CD4-positive, alpha-beta memory T cell (primary cell): Measurements from ENCODE around the gene OR12D1. TPM values are rescaled to one million over a fixed set of nuclear protein-coding genes. Genes with fewer than 3 reads are reported as not detected.
"Not testable (repeated sequence)": the region's sequence is repeated elsewhere in the genome, so short reads cannot be mapped to it uniquely, and the experiment has no call there.

Source experiments
- CTCF ChIA-PET: fragments of 350-600 bp; sonication (Branson Sonifier 250); formaldehyde crosslinking; loops from one replicate; lab custom pipeline; 2021; ENCODE audit warnings: inconsistent platforms; ENCODE audit not compliant: partially characterized antibody; lab: Charles Lee
- POLR2A ChIA-PET: fragments of 350-600 bp; sonication (Branson Sonifier 250); formaldehyde crosslinking; loops from one replicate; lab custom pipeline; 2021; ENCODE audit not compliant: partially characterized antibody; lab: Charles Lee
- DNase-seq, 5 donors: peaks; one replicate each; pipeline versions ENCODE4 v3.0.0 to v3.0.0-alpha.2; 2020 to 2022; ENCODE audit warnings: mixed read lengths in 1 of 5
- H3K27ac ChIP-seq: one replicate; pipeline ENCODE4 v1.7.0; 2013; ENCODE audit warnings: low read depth, low read length
- H3K27me3 ChIP-seq: 2 replicates; pipeline ENCODE4 v1.7.0; 2013; ENCODE audit warnings: mild to moderate bottlenecking, low read length, moderate library complexity; ENCODE audit not compliant: insufficient read depth
- H3K36me3 ChIP-seq: 2 replicates; pipeline ENCODE4 v1.7.0; 2013; ENCODE audit warnings: mild to moderate bottlenecking, low read length, moderate library complexity; ENCODE audit not compliant: insufficient read depth
- H3K4me1 ChIP-seq: 2 replicates; pipeline ENCODE4 v1.7.0; 2013; ENCODE audit warnings: mild to moderate bottlenecking, low read length, moderate library complexity; ENCODE audit not compliant: insufficient read depth
- H3K4me3 ChIP-seq, 2 donors: one replicate each; pipeline ENCODE4 v1.7.0; 2013; ENCODE audit warnings: low read length in 2 of 2, mild to moderate bottlenecking in 1 of 2
- H3K9me3 ChIP-seq, 2 donors: one replicate each; pipeline ENCODE4 v1.7.0; 2013; ENCODE audit warnings: low read length in 2 of 2, control low read depth in 1 of 2; ENCODE audit not compliant: control insufficient read depth in 1 of 2
- H3K27ac Mint-ChIP-seq, 7 donors: one replicate each; pipeline ENCODE4 v1.8.0; 2020 to 2021; ENCODE audit warnings: mixed read lengths in 7 of 7, mild to moderate bottlenecking in 6 of 7, inconsistent platforms in 3 of 7, moderate library complexity in 3 of 7
- H3K27me3 Mint-ChIP-seq, 2 donors: one replicate each; pipeline ENCODE4 v1.8.0; 2020 to 2021; ENCODE audit warnings: mixed read lengths in 2 of 2
- H3K36me3 Mint-ChIP-seq, 2 donors: one replicate each; pipeline ENCODE4 v1.8.0; 2020 to 2021; ENCODE audit warnings: mixed read lengths in 2 of 2, inconsistent platforms in 1 of 2, mild to moderate bottlenecking in 1 of 2
- H3K4me1 Mint-ChIP-seq, 4 donors: one replicate each; pipeline ENCODE4 v1.8.0; 2020 to 2021; ENCODE audit warnings: mixed read lengths in 4 of 4, mild to moderate bottlenecking in 1 of 4
- H3K4me3 Mint-ChIP-seq, 8 donors: one replicate each; pipeline ENCODE4 v1.8.0; 2020 to 2021; ENCODE audit warnings: mixed read lengths in 8 of 8, mild to moderate bottlenecking in 7 of 8, moderate library complexity in 6 of 8, inconsistent platforms in 3 of 8
- H3K9me3 Mint-ChIP-seq, 8 donors: one replicate each; pipeline ENCODE4 v1.8.0; 2020 to 2021; ENCODE audit warnings: mixed read lengths in 8 of 8, mild to moderate bottlenecking in 5 of 8, inconsistent platforms in 3 of 8, moderate library complexity in 1 of 8
- intact Hi-C: fragments of 100-400 bp; cut with micrococcal nuclease; formaldehyde crosslinking; loops from one replicate; pipeline ENCODE4 v1.15.1; 2023
- polyA plus RNA-seq, 2 donors: library from polyadenylated mRNA; unstranded; fragments of 300-500 nt; fragmentation: Illumina TruSeq; gene quantifications; one replicate each; pipeline ENCODE4 v1.2.3, GENCODE V29; 2021
- total RNA-seq, 2 experiments: library from RNA; stranded (reverse); gene quantifications; one replicate each; pipeline ENCODE4 v1.2.3, GENCODE V29; 2021

Gene OR12D1
- total and polyA plus RNA-seq, 4 experiments from 2014 or later, result not detected

GRCh38 chr6:29439006-29439405 lies 24.3 kb downstream of the OR12D1 start, which contains the start of gene OR10C1:
Gene OR10C1, plus strand, starts transcription at chr6:29439306. Its CDS starts 710 bp downstream, at chr6:29440016.
- H3K4me1 Mint-ChIP-seq, result no peaks in the 10 kb centered on the region
- Histone ChIP-seq H3K9me3 (no peaks in the 10 kb centered on the region), H3K27ac (no peak within 1 kb of the TSS), H3K27me3 (peaks cover 7% of the 10 kb centered on the region), H3K36me3 (no peaks in the 10 kb centered on the region), H3K4me3 (no peak within 1 kb of the TSS), H3K4me1 (no peaks in the 10 kb centered on the region)
- no peak within 1 kb of the TSS for H3K4me3 Mint-ChIP-seq
- no peaks in the 10 kb centered on the region for H3K36me3 Mint-ChIP-seq
- no peak for DNase-seq
- H3K9me3 Mint-ChIP-seq, result peaks cover 0 to 7% (median 2%) of the 10 kb centered on the region in 8 donors
- POLR2A ChIA-PET, result no interaction called here
- peaks cover 20 to 29% of the 10 kb centered on the region in 2 donors for H3K27me3 Mint-ChIP-seq
- peak within 1 kb of the TSS in 1 of 7 donors; percentile 20 for H3K27ac Mint-ChIP-seq
- CTCF ChIA-PET, result no interaction called here
- intact Hi-C loops, result no loop called here

GRCh38 chr6:29442719-29443118 lies 28.0 kb downstream of the OR12D1 start:
- Histone ChIP-seq H3K27ac (no peak overlapping the region), H3K36me3 (no peaks in the 10 kb centered on the region), H3K9me3 (no peaks in the 10 kb centered on the region), H3K4me3 (no peak overlapping the region), H3K27me3 (peaks cover 7% of the 10 kb centered on the region), H3K4me1 (no peaks in the 10 kb centered on the region)
- Mint-ChIP-seq H3K27me3 (peaks cover 35 to 48% of the 10 kb centered on the region in 2 donors), H3K4me3 (no peak overlapping the region), H3K36me3 (no peaks in the 10 kb centered on the region), H3K4me1 (no peaks in the 10 kb centered on the region), H3K9me3 (peaks cover 0 to 14% (median 3%) of the 10 kb centered on the region in 8 donors), H3K27ac (no peak overlapping the region)
- ChIA-PET POLR2A (no interaction called here), CTCF (no interaction called here)
- intact Hi-C loops, result no loop called here
- no peak for DNase-seq

GRCh38 chr6:29444031-29444430 lies 29.3 kb downstream of the OR12D1 start:
- H3K4me3 ChIP-seq, H3K36me3 ChIP-seq, H3K36me3 Mint-ChIP-seq, H3K4me3 Mint-ChIP-seq, H3K4me1 Mint-ChIP-seq, intact Hi-C loops, DNase-seq, CTCF ChIA-PET, H3K27ac Mint-ChIP-seq, H3K9me3 ChIP-seq, H3K27me3 ChIP-seq, H3K27ac ChIP-seq, POLR2A ChIA-PET, H3K4me1 ChIP-seq: not testable (repeated sequence)
- Mint-ChIP-seq H3K9me3 (peaks cover 0 to 14% (median 3%) of the 10 kb centered on the region in 8 donors), H3K27me3 (peaks cover 40 to 55% of the 10 kb centered on the region in 2 donors)

- H3K9me3 ChIP-seq, result no peaks in the 10 kb centered on the region
- H3K4me3 ChIP-seq, result no peak overlapping the region
- H3K4me1 Mint-ChIP-seq, result no peaks in the 10 kb centered on the region
- H3K27me3 Mint-ChIP-seq, result peaks cover 47 to 48% of the 10 kb centered on the region in 2 donors
- CTCF ChIA-PET, result no interaction called here
- H3K27ac Mint-ChIP-seq, result no peak overlapping the region
- POLR2A ChIA-PET, result no interaction called here
- H3K4me1 ChIP-seq, result no peaks in the 10 kb centered on the region
- H3K4me3 Mint-ChIP-seq, result no peak overlapping the region
- DNase-seq, result no peak
- H3K36me3 Mint-ChIP-seq, result peaks cover 0 to 4% of the 10 kb centered on the region in 2 donors
- no peaks in the 10 kb centered on the region for H3K36me3 ChIP-seq
- H3K27me3 ChIP-seq, result no peaks in the 10 kb centered on the region
- H3K9me3 Mint-ChIP-seq, result peaks cover 0 to 18% (median 5%) of the 10 kb centered on the region in 8 donors
- intact Hi-C loops, result no loop called here
- no peak overlapping the region for H3K27ac ChIP-seq
Observed at GRCh38 chr6:29447670-29448069, 32.9 kb downstream of the OR12D1 start.

- Mint-ChIP-seq H3K27me3 (peaks cover 28 to 29% of the 10 kb centered on the region in 2 donors), H3K4me3 (no peak overlapping the region), H3K36me3 (peaks cover 0 to 4% of the 10 kb centered on the region in 2 donors), H3K4me1 (no peaks in the 10 kb centered on the region), H3K9me3 (peaks cover 0 to 7% (median 3%) of the 10 kb centered on the region in 8 donors), H3K27ac (no peak overlapping the region)
- no peaks in the 10 kb centered on the region for H3K9me3 ChIP-seq
- no peaks in the 10 kb centered on the region for H3K27me3 ChIP-seq
- no peaks in the 10 kb centered on the region for H3K4me1 ChIP-seq
- CTCF ChIA-PET, result no interaction called here
- POLR2A ChIA-PET, result no interaction called here
- H3K27ac ChIP-seq, result no peak overlapping the region
- intact Hi-C loops, result no loop called here
- no peak for DNase-seq
- H3K4me3 ChIP-seq, result no peak overlapping the region
- no peaks in the 10 kb centered on the region for H3K36me3 ChIP-seq
Observed at GRCh38 chr6:29451471-29452193, 36.9 kb downstream of the OR12D1 start.

- no peak within 1 kb of the TSS for H3K4me3 ChIP-seq
- no peaks in the 10 kb centered on the region for H3K9me3 ChIP-seq
- H3K4me1 Mint-ChIP-seq, result no peaks in the 10 kb centered on the region
- intact Hi-C loops, result no loop called here
- POLR2A ChIA-PET, result no interaction called here
- CTCF ChIA-PET, result no interaction called here
- no peaks in the 10 kb centered on the region for H3K4me1 ChIP-seq
- peaks cover 6 to 10% of the 10 kb centered on the region in 2 donors for H3K27me3 Mint-ChIP-seq
- no peak within 1 kb of the TSS for H3K27ac Mint-ChIP-seq
- no peaks in the 10 kb centered on the region for H3K27me3 ChIP-seq
- H3K27ac ChIP-seq, result no peak within 1 kb of the TSS
- no peak for DNase-seq
- H3K4me3 Mint-ChIP-seq, result no peak within 1 kb of the TSS
- H3K36me3 Mint-ChIP-seq, result no peaks in the 10 kb centered on the region
- H3K36me3 ChIP-seq, result no peaks in the 10 kb centered on the region
- H3K9me3 Mint-ChIP-seq, result no peaks in the 10 kb centered on the region
Observed at GRCh38 chr6:29456971-29457370, 42.2 kb downstream of the OR12D1 start, which contains the start of the genes OR11A1 and OR2H1. Gene OR11A1, minus strand, starts transcription at chr6:29457071. Its CDS starts 29,430 bp downstream, at chr6:29427641. Gene OR2H1, plus strand, starts transcription at chr6:29457155. Its CDS starts 4,615 bp downstream, at chr6:29461770.

GRCh38 chr6:29461021-29461814 lies 46.5 kb downstream of the OR12D1 start:
- H3K9me3 Mint-ChIP-seq, result no peaks in the 10 kb centered on the region
- intact Hi-C loops, result no loop called here
- H3K4me3 Mint-ChIP-seq, result no peak overlapping the region
- no peak overlapping the region for H3K27ac Mint-ChIP-seq
- H3K27ac ChIP-seq, result no peak overlapping the region
- CTCF ChIA-PET, result no interaction called here
- no peaks in the 10 kb centered on the region for H3K36me3 Mint-ChIP-seq
- POLR2A ChIA-PET, result no interaction called here
- DNase-seq, result no peak
- H3K9me3 ChIP-seq, result no peaks in the 10 kb centered on the region
- H3K4me3 ChIP-seq, result no peak overlapping the region
- H3K27me3 Mint-ChIP-seq, result peaks cover 13 to 18% of the 10 kb centered on the region in 2 donors
- no peaks in the 10 kb centered on the region for H3K4me1 ChIP-seq
- H3K27me3 ChIP-seq, result no peaks in the 10 kb centered on the region
- no peaks in the 10 kb centered on the region for H3K36me3 ChIP-seq
- H3K4me1 Mint-ChIP-seq, result no peaks in the 10 kb centered on the region
